ENCODE results near the gene CDC42BPA.

GRCh38 chr1:227335242-227336020 is 17.1 kb upstream of the CDC42BPA start:
- TF ChIP-seq, protein P1, sequence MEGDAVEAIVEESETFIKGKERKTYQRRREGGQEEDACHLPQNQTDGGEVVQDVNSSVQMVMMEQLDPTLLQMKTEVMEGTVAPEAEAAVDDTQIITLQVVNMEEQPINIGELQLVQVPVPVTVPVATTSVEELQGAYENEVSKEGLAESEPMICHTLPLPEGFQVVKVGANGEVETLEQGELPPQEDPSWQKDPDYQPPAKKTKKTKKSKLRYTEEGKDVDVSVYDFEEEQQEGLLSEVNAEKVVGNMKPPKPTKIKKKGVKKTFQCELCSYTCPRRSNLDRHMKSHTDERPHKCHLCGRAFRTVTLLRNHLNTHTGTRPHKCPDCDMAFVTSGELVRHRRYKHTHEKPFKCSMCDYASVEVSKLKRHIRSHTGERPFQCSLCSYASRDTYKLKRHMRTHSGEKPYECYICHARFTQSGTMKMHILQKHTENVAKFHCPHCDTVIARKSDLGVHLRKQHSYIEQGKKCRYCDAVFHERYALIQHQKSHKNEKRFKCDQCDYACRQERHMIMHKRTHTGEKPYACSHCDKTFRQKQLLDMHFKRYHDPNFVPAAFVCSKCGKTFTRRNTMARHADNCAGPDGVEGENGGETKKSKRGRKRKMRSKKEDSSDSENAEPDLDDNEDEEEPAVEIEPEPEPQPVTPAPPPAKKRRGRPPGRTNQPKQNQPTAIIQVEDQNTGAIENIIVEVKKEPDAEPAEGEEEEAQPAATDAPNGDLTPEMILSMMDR (optimal IDR thresholded peaks at IDR 0.05 in 1 of 3, IDR thresholded peaks at IDR 0.05 in 1 of 3, conservative IDR thresholded peaks at IDR 0.05 in 1 of 3; ENCODE audit: extremely low read depth in 1 of 3, insufficient read depth in 2 of 3, low read length in 3 of 3) = no peak
- TF ChIP-seq EZH2 (IDR thresholded peaks at IDR 0.05; ENCODE audit: low read length) = no peak
